Subcutaneous adipose tissue (tissue), 4 donors: ENCODE measurements around the gene OSBPL9. TPM values are rescaled to one million over a fixed set of nuclear protein-coding genes. Genes with fewer than 3 reads are reported as not detected.

Experiments
- total RNA-seq, 4 donors: library from RNA; depleted of rRNA; stranded (reverse); fragments of >200 nt; gene quantifications; one replicate each; pipeline ENCODE4 v1.1.0, GENCODE V29; 2016
- TF ChIP-seq, protein P1 (sequence below): fragments of 450-650 bp; IDR thresholded peaks from one replicate; pipeline ENCODE4 v1.5.1; 2016; ENCODE audit warnings: low read depth, mild to moderate bottlenecking, control low read depth, antibody characterized with exemption, moderate library complexity

OSBPL9 gene
- total RNA-seq, 4 donors from 2014 or later = 75.2 to 197 (median 96.6) TPM

DNA sequence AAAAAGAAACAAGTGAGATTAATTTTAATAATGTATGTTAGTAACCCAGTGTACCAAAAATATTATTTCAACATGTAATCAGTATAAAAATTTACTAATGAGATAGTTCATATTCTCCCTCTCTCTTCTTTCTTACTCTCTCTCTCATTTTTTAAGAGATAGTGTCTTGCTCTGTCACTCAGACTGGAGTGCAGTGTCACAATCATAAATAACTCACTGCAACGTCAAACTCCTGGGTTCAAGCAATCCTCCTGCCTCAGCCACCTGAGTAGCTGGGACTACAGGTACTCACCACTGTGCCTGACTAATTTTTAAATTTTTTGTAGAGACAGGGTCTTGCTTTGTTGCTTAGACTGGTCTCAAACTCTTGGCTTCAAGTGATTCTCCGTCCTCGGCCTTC, 137.8 kb downstream of the OSBPL9 start:
- TF ChIP-seq, protein P1, sequence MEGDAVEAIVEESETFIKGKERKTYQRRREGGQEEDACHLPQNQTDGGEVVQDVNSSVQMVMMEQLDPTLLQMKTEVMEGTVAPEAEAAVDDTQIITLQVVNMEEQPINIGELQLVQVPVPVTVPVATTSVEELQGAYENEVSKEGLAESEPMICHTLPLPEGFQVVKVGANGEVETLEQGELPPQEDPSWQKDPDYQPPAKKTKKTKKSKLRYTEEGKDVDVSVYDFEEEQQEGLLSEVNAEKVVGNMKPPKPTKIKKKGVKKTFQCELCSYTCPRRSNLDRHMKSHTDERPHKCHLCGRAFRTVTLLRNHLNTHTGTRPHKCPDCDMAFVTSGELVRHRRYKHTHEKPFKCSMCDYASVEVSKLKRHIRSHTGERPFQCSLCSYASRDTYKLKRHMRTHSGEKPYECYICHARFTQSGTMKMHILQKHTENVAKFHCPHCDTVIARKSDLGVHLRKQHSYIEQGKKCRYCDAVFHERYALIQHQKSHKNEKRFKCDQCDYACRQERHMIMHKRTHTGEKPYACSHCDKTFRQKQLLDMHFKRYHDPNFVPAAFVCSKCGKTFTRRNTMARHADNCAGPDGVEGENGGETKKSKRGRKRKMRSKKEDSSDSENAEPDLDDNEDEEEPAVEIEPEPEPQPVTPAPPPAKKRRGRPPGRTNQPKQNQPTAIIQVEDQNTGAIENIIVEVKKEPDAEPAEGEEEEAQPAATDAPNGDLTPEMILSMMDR = no peak

DNA sequence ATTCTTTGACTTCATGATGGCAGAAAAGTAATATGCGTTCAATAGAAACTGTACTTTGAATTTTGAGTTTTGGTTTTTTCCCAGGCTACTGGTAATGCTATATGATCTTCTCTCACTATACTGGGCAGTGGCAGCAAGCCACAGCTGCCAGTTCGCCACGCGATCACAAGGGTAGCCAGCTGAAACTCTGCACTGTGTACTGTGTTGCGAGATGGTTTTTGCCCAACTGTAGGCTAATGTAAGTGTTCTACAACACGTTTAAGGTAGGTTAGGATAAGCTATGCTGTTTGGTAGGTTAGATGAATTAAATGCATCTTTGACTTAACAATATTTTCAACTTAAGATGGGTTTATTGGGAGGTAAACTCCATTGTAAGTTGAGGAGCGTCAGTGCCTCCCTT, 138.5 kb downstream of the OSBPL9 start:
- TF ChIP-seq, protein P1 = no peak

DNA sequence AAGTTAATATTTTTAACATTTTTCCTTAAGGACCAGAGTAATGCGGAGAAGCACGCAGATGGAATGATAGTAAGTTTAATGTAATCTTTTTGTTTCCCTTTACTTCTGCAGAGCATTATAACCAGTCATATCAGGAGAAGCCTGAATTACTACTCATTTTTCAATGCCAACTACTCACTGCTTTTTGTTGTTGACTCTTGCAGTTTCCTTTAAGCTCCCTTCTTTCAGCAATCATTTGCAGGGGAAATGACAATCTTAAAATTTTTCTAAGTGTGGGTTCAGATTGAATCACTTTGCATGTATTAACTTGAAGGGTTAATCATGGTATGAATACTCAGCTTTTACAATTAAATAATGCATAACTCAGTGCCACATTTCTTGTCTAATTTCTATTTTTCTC, 139.4 kb downstream of the OSBPL9 start:
- TF ChIP-seq, protein P1 = no peak

DNA sequence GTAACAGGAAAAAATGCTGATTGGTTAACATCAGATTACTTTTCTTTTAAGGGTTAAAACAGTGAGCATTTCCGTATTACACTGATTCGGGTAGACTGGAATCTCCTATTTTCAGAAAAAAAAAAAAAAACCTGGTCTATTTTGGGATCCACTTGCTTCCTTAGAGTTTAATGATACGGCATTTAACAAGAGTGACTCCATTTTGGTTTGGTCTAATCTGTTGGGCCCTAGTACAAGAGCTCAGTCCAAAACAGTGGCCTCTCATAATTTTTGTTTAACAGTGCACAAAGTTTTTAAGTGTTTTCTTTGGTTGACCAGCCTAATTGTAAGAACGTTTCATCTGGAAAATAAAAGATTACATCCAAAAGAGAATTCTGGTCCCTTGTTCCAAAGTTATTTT, 141.4 kb downstream of the OSBPL9 start:
- TF ChIP-seq, protein P1 = no peak

DNA sequence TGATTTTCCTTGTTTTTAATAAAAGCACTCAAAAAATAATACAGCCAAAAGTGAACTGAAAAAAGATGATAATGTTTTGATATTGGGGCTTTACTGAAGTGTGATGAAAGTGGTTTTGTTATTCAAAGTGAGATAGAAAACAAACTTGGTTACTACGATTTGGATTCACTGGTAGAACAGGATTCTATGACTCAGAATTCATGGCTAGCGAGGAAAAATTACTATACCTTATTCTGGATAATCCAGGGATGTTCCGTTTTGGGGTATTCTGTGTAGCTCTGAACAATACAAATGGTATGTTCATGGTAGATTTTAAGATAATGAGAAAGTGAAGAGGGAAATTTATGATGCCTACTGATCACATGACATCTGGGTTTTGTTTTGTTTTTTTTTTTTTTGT, 144.0 kb downstream of the OSBPL9 start:
- TF ChIP-seq, protein P1 = no peak

DNA sequence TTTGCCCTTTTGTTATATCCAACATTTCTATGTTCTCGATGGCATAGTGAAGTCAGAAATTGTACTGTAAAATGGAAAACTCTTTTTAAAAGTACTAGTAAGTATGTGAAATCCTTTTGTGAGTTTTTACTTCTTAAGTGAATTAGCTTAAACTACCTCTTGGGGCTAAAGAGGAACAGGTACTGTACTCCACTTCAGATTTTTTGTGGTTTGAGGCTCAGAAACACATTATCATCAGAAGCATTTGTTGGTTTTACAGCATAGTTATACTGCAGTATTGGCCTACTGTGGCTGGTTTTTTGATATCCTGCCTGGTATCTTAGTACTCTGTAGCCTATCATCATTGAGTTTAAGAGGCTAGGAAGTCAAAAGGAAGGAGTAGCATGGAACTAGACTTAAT, 144.5 kb downstream of the OSBPL9 start:
- TF ChIP-seq, protein P1 = no peak

DNA sequence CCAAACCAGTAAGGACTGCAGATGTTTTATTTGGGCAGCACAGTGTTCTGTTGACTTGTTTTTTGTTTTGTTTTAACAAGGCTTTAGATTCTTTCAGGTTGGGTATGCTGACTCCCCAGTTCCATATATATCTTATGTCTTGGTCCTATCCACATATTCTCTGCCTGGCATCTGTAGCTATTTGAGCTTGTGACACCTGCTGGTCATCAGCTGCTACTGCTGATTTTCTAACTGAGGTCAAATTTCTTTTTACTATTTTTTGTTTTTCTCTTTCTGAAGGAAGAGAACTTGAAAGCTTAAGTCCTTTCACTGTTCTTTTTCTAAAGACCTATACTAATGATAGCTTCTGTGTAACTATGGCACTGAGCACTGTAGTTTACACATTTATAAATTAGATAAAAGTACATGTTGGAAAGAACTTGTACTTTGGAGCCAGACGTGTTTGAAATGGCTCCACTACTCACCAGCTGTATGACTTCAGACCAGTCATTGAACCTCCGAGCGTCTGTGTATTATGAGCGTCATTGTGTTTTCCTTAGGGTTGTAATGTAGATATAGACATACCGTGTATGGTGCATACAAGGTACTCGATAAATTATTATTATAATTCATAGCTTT, 152.2 kb downstream of the OSBPL9 start:
- TF ChIP-seq, protein P1 = no peak
